Hypothalamus (tissue), 51 donors: ENCODE measurements around the gene MEPE.

Source experiments
- DNase-seq, 51 donors: peaks; one replicate each; lab custom pipeline; 2025; lab: John Stamatoyannopoulos, UW

MEPE gene

DNA sequence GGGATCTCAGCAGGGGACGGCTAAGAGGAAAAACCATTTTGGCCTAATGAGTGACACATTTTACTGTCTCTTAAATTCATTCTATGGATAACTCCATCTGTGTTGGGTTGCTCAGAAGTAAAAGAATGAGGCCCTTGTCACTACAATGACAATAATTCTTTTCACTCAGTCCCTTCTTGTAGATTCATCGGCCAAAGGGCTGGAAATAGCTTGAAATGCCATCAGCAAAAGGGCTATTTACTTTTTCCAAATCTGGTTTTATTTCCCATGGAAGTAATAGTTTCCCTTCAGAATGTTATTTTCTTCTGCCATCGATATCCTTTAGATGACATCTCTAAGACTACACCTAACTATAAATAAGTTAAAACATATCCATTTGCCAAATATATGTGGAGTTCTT is 7.4 kb downstream of the MEPE start:
- peak in 2 of 51 donors; percentile 32 to 59 for DNase-seq

GRCh38 chr4:87843936-87844335 is 11.2 kb downstream of the MEPE start:
- DNase-seq = peak in 4 of 51 donors; percentile 2 to 20 (median 15)

- DNase-seq = no peak
These were observed 11.7 kb downstream of the MEPE start for GRCh38 chr4:87844452-87844851.

DNA sequence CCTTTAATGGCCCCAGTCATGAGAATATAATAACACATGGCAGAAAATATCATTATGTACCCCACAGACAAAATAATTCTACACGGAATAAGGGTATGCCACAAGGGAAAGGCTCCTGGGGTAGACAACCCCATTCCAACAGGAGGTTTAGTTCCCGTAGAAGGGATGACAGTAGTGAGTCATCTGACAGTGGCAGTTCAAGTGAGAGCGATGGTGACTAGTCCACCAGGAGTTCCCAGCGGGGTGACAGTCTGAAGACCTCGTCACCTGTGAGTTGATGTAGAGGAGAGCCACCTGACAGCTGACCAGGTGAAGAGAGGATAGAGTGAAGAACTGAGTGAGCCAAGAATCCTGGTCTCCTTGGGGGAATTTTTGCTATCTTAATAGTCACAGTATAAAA is 13.5 kb downstream of the MEPE start:
- no peak for DNase-seq

GRCh38 chr4:87848622-87849351 is 16.0 kb downstream of the MEPE start:
- DNase-seq = peak in 31 of 51 donors; percentile 12 to 75 (median 41)

DNA sequence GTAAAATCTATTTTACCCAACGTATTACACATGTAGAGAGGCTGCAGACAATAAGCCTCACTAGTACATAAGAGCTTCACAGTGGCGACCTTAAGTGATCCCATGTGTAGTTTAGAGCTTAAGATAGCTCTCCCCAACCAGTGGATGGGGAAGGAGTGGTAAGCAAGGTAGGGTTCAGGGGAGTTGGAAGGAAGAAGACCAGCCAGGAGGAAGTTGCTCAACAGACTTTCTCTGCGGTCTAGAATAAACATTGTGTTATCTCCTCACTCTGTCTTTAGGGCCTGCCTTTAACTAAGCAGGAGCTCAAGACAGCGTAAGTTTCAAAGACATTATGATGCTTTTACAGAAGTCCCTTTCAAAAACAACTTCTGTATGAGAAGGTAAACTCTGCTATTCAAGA is 16.8 kb downstream of the MEPE start:
- DNase-seq = no peak

DNA sequence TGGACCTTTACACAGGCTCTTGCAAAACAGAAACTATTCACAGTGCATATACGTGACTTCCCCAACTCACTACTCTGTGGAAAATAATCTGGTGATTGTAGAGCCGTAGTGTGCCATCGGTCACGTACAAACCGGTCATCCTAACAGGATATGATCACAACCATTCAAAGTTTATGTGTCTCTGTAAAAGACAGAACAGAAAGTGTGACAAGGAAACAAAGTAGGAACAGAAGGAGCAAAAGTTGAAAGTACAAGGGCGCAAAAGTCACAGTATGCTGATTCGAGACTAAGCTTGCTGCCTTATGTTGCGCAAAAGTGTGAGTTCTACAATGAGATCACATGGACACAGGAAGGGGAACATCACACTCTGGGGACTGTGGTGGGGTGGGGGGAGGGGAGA is 18.6 kb downstream of the MEPE start:
- DNase-seq = peak in 1 of 51 donors; percentile 9

GRCh38 chr4:87851953-87852352 is 19.2 kb downstream of the MEPE start:
- DNase-seq = no peak

DNA sequence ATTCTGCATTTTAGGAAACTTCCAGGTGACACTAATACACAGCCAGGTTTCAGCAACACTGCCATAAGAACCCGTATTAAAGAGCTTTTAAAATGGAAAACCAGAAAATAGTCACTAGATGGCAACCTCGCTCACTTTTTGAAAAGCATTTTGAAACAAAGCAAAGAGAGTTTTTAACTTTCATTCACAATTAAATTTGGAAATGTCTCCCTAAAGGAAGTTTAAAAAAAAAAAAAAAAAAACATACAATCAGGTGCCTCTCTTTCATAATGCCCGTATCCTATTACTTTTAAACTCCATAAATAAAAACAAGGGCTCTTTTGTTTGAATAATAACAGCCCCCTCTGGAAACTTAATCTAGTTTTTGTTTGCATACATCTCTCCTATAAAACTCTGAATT is 20.3 kb downstream of the MEPE start:
- DNase-seq = peak in 2 of 51 donors; percentile 26 to 69

- no peak for DNase-seq
These were observed 21.1 kb downstream of the MEPE start for GRCh38 chr4:87853891-87854290.

DNA sequence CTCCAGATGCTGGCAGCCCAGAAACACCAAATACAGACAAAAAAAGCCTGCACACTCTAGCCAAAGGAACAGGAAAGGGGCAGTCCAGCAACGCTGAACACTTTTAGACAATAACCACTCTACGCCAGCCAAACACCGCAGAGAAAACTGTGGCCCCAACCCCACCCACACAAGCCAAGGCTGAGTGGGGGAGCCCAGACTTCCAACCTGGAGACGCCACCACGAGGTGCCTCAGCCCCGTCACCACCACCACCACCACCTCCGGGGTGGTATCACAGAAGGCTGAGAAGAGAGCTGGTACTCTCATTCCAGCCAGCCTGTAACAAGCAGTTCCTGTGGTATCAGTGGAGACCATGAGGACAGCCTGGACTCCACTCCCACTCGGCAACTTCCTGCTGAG is 22.8 kb downstream of the MEPE start:
- peak in 2 of 51 donors; percentile 5 to 9 for DNase-seq

- DNase-seq = no peak
These were observed 24.0 kb downstream of the MEPE start for GRCh38 chr4:87856816-87857215.

DNA sequence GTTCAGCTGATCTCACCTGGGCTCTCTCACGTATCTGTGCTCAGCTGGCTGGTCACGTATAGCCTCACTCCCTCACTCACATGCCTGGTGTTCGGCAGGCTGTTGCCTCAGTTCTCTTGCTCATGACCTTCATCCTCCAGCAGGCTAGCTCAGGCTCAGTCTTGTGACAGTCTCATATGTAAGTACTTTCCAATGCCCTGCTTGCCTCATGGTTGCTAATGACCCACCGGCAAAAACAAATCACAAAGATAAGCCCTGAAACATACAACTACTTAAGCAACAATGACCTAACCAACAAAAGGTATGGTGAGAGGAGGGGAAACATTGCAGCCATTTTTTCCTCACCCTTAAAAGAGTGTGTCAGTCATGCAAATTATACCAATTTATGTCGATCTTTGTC is 25.0 kb downstream of the MEPE start:
- no peak for DNase-seq

DNA sequence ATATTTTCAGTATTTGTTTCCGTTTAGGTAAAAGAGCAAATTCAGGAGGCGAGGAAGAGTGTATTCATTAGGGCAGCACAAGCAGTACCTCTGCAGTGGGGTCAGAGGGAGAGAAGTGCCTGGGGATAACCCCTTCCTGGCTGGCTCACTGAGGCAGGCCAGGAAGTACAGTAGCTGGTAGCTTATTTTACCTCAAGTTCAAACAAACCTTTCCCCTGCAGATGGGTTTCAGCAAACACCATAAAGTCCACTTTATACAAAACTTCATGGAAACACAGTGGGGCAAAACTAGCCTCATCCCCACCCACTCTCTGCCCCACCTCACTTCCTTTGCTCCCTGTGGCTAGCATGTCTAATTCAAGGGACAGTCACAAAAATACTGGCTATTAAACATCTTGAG is 29.5 kb downstream of the MEPE start:
- no peak for DNase-seq

DNA sequence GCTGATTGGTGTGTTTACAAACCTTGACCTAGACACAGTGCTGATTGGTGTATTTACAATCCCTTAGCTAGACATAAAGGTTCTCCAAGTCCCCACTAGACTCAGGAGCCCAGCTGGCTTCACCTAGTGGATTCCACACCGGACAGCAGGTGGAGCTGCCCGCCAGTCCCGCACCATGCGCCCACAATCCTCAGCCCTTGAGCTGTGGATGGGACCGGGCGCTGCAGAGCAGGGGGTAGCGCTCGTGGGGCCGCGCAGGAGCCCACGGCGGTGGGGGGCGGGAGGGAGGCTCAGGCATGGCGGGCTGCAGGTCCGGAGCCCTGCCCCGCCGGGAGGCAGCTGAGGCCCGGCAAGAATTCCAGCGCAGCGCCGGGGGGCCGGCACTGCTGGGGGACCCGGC is 30.7 kb downstream of the MEPE start:
- DNase-seq = peak in 1 of 51 donors; percentile 13

- no peak for DNase-seq
These were observed 31.6 kb downstream of the MEPE start for GRCh38 chr4:87864321-87864720.

GRCh38 chr4:87865288-87865687 is 32.5 kb downstream of the MEPE start:
- no peak for DNase-seq

GRCh38 chr4:87865960-87866598 is 33.3 kb downstream of the MEPE start:
- no peak for DNase-seq

DNA sequence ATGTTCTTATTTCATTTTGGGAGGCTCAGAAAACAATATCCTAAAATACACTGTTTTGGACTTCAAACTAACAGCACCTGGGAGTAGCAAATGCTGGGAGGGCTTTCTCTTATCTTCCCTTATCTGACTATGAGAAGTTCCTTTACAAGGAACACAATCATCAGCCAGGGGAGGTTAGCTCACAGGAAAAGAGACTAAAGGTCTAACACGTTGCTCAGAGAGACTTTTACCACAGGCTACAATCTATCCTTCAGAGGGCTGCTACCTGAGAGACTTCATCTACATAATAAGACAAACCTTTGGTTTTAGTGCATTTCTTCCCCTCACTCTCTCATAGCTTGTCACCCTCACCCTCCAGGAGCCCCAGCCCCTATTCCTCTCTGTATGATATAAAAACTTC is 35.8 kb downstream of the MEPE start:
- DNase-seq = no peak

- no peak for DNase-seq
These were observed 39.3 kb downstream of the MEPE start for GRCh38 chr4:87872028-87872427.

- no peak for DNase-seq
These were observed 42.4 kb downstream of the MEPE start for GRCh38 chr4:87875191-87875590.

- DNase-seq = no peak
These were observed 47.3 kb downstream of the MEPE start for GRCh38 chr4:87880106-87880505.
